HG03108 (cell line): ENCODE measurements around the gene UGGT1.

Source experiments
- ATAC-seq: cut with Tn5 transposase; IDR thresholded peaks from one replicate; pipeline ENCODE4 v1.9.1; 2021; ENCODE audit warnings: moderate library complexity; ENCODE audit not compliant: unreplicated experiment

The UGGT1 gene, protein sequence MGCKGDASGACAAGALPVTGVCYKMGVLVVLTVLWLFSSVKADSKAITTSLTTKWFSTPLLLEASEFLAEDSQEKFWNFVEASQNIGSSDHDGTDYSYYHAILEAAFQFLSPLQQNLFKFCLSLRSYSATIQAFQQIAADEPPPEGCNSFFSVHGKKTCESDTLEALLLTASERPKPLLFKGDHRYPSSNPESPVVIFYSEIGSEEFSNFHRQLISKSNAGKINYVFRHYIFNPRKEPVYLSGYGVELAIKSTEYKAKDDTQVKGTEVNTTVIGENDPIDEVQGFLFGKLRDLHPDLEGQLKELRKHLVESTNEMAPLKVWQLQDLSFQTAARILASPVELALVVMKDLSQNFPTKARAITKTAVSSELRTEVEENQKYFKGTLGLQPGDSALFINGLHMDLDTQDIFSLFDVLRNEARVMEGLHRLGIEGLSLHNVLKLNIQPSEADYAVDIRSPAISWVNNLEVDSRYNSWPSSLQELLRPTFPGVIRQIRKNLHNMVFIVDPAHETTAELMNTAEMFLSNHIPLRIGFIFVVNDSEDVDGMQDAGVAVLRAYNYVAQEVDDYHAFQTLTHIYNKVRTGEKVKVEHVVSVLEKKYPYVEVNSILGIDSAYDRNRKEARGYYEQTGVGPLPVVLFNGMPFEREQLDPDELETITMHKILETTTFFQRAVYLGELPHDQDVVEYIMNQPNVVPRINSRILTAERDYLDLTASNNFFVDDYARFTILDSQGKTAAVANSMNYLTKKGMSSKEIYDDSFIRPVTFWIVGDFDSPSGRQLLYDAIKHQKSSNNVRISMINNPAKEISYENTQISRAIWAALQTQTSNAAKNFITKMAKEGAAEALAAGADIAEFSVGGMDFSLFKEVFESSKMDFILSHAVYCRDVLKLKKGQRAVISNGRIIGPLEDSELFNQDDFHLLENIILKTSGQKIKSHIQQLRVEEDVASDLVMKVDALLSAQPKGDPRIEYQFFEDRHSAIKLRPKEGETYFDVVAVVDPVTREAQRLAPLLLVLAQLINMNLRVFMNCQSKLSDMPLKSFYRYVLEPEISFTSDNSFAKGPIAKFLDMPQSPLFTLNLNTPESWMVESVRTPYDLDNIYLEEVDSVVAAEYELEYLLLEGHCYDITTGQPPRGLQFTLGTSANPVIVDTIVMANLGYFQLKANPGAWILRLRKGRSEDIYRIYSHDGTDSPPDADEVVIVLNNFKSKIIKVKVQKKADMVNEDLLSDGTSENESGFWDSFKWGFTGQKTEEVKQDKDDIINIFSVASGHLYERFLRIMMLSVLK (N-terminal part only)

DNA sequence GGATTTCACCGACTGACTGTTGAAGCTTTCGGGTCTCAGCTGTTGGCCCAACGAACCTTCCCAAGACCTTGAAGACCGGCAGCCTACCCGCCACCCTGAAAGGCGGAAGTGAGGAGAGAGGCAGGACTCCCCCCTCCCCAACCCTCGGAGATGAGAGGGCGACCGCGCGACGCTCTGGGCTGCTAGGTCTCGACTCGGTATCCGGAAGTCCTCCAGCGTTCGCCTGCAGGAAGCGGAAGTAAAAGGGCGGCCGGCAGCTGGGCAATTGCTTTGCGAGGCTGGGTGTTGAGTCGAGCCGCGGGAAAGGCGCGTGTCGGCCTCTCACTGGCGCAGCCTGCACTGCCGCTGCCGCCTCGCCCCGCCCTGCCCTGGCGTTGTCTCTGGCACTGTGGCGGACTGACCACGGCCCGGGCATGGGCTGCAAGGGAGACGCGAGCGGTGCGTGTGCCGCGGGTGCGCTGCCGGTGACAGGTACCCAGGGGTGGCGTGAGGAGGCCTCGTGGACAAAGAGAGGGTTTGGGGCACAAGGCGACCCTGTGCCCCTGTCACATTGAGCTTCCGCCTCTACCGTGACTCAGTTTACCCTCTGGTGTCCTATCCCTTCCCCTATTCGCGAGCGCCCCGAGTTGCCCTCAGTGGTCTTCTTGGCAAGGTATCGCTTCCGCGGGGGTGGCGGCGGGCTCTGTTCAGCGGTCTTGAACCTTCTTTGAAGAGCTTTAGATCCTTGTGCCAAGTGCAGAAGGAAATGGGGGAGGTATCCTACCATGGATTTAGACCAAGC is at the start of gene UGGT1:
Gene UGGT1, plus strand, starts transcription at position 256 of the 781 bp plus-strand sequence. Its CDS starts 158 bp downstream, at position 414.
- ATAC-seq, result peak; percentile 99

DNA sequence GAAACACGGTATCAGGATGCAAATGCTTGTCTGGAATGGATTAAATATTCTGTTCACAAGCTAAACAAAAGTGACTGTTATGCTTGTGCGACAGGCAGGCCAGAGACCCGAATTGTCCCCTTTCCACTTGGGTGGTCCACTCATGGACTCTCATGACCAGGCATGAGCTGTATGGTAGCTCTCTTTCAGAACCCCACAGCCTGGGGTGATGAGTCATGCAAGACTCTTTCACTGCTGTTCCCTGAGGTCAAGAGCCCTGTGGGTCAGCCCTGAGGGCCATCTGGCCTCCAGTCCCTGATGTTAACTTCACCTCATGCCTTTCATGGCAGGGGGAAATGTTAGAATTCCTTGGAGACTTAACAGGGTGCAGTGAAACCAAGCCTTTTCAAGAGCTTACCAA is 49.4 kb upstream of the UGGT1 start:
- ATAC-seq, result no peak

DNA sequence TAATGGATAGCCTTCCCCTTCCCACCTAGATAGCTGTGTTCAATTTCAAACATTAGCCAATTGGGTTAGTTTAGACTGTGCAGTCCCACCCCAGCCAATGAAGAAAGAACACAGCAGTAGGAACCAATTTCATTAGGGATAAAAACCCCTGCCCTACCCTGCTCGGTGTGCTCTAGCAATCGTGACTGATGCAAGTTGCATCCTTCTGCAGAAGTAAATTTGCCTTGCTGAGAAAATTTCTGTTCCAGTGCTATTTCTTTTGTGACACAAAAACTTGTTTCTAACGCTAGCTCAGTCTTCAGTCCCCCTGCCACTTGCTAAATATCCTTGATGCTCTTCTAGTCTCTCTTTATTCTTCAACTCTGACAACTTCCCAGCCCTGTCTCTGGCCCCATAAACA is 48.0 kb upstream of the UGGT1 start:
- no peak for ATAC-seq

DNA sequence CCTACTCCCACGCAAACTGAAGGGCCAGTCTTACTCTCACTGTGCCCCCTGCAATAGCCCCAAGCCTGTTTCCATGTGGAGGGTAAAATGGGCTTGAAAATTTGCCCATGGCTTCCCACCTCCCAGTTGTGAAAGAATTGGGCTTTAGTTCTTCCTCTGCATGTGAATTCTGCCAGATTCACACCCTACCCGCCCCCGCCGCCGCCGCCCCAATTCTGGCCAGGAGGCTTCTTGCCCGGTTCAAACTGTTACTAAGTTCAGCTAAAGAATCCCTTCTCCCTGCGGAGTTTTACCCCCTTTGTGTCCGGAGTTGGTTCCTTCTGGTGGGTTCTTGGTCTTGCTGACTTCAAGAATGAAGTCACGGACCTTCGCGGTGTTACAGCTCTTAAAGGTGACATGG is 37.7 kb upstream of the UGGT1 start:
- no peak for ATAC-seq

DNA sequence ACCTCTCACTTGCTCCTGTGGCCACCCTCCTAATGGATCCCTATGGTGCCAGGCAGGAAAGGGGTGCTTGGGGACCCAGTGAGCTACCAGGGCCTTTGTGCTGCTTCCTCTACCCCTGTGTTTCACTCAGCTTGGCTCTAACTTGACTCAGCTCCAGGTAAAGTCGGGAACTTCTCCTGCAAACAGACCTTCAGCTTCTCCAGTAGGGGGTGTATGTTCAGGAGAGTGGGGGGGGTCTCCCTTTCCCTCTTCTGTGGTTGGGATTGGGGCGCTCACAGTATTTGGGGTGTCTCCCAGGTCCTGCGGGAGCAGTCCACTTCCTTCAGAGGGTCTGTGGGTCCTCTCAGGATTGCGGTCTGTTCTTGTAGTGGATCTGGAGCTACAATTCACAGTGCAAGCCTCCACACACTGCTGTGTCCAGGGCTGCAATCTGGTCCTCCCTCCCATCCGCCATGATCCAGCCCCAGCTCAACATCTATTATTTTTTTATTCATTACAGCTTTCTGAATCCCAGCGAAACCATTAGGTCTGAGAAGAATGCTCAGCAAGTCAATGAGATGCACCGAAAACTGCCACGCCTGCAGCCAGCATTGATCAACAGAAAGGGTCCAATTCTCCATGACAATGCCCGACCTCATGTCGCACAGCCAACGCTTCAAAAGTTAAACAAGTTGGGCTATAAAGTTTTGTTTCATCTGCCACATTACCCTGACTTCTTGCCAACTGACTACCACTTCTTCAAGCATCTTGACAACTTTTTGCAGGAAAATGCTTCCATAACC is 36.7 kb upstream of the UGGT1 start:
- ATAC-seq, result no peak

DNA sequence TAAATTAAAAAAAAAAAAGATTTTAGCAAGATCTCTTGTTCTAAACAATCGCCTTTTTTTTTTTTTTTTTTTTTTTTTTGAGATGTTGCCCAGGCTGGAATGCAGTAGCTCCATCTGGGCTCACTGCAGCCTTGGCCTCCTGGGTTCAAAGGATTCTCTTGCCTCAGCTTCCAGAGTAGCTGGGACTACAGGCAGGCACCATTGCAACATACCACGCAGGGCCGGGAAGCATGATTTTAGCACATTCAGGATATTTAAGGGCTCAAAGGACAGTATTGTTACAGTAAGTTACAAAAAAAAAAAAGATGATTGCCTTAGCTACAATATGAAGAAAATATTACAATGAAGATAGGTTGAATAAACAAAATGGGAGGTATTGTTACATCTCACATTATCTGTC is 33.7 kb upstream of the UGGT1 start:
- ATAC-seq, result no peak

DNA sequence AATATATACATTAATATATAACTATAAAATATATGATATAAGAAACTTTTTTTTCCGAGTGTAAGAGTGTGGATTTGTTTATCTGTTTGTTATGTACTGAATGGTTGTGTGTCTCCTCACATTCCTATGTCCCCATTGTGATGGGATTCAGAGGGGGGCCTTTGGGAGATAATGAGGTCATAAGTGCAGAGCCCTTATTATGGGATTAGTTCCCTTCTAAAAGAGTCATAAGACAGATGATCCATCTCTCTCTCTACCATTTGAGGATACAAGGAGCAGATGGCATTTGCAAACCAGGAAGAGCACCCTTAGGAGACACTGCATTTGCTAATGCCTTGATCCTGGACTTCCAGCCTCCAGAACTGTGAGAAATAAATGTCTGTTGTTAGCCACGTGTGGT is 32.9 kb upstream of the UGGT1 start:
- no peak for ATAC-seq

DNA sequence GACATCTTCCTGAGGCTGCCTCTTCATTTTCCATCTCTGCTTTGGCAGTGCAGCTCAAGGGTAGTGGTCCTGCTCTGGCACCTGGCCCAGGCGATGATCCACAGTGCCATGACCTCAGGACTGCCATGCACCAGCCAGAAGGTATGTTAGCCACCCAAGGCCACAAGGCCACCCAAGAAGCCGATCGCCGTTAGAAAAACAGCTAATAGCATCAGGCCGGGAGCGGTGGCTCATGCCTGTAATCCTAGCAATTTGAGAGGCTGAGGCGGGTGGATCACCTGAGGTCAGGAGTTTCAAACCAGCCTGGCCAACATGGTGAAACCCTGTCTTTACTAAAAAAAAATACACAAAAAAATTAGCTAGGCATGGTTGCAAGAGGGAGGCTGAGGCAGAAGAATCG is 28.4 kb upstream of the UGGT1 start:
- ATAC-seq, result no peak

DNA sequence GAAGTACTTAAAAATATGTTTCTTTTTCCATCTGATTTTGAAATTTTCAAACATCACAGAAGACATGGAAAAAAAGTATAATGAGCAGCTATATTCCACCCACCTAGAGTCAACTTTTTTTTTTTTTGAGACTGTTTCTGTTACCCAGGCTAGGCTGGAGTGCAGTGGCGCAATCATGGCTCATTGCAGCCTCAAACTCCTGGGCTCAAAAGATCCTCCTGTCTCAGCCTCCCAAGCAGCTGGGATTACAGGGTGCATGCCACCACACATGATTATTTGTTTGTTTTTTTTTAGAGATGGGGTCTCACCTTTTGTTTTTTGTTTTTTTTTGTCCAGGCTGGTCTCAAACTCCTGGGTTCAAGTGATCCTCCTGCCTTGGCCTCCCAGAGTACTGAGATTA is 26.6 kb upstream of the UGGT1 start:
- no peak for ATAC-seq

DNA sequence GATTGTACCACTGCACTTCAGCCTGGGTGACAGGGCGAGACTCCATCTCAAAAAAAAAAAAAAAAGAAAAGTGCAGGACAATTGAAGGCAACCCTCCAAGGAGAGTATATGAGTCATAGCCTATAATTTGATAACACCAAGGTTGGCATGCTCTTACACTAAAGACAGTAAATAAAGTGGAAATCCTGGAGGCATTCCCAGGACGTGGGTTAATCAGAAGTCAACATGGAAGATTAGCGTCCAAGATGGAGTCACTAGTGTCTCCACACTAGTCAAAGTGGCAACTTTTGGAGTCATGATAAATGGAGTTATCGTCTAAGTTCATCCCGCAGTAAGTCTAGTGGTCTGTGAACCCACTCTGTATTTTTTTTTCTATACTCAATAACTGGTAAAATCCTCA is 21.2 kb upstream of the UGGT1 start:
- no peak for ATAC-seq

DNA sequence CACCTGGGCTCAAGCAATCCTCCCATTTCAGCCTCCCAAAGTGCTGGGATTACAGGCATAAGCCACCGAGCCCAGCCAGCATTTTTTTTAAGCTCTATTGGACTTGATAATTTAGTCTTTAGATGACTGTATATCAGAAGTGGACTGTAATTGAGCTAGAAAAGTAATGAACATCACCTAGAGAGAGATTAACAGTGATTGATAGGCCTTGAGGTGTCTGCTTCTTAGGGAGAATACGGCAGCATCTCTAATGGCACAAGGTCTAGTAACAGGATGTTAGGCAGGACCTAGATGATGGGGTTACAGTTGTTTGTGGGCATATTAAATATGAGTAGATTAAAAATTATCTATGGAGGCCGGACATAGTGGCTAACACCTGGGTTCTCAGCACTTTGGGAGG is 17.7 kb upstream of the UGGT1 start:
- ATAC-seq, result no peak

DNA sequence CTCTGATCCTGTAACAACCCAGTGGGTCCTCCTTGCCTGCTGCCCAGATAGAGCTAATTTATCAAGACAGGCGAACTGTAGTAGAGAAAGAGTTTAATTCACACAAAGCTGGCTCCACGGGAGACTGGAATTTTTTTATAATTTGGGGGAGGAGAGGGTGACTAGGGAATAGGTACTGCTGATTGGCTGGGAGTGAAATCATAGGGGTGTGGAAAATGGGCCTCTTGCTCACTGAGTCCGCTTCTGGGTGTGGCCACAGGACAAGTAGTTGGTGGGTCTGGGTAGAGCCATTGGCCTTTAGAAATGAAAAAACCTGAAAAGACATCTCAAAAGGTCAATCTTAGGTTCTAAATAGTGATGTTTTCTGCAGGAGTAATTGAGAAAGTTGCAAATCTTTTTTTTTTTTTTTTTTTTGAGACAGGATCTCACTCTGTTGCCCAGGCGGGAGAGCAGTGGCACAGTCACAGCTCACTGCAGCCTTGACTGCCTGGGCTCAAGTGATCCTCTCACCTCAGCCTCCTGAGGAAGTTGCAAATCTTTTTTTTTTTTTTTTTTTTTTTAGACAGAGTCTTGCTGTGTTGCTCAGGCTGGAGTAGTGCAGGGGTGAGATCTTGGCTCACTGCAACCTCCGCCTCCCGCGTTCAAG is 14.4 kb upstream of the UGGT1 start:
- ATAC-seq, result no peak

DNA sequence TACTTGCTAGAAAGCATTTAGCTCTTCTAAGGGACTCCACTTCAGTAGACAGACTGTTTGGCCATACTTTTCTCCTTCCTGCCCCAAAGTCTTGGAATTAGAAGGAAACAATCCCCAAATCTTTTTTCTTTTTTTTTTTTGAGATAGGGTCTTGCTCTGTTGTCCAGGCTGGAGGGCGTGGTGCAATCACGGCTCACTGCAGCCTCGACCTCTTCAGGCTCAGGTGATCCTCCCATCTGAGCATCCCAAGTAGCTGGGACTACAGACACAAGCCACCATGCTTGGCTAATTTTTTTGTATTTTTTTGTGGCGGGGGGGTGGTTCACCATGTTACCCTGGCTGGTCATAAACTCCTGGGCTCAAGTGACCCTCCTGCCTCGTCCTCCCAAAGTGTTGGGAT is 6.2 kb upstream of the UGGT1 start:
- no peak for ATAC-seq

DNA sequence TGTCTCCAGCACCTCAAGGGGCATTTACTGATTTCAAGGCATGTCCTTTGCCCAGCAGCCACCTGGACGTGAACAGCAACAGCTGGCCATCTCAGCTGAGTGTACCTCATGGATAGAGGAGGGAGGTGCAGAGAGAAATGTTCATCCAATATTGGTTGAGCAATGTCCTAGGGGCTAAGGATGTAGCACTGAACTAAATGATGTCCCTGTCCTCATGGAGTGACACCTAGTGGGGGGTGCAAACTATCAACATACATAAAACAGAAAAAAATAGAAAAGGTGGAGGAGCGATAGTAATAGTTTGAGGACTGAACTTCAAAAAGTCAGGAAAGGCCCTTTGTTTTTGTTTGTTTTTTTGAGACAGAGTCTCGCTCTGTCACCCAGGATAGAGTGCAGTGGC is 4.8 kb upstream of the UGGT1 start:
- ATAC-seq, result no peak

DNA sequence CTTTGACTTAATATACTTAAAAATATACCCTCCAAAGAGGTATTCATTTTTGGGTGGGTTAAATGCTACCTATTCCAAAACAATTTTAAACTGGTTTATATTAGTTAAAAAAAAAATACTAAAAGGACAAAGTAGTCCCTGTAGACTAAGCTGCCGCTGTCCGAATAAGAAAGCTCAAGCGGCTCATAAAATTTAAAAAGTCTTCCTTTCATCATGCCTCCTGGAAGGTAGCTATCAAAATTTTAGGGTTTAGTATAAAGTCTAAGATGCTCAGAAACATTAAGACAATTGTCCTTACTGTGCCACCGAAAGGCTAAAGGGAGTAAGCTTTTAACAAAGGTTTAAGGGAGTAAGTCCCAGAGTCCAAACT is 440 bp upstream of the UGGT1 start:
- ATAC-seq, result no peak

DNA sequence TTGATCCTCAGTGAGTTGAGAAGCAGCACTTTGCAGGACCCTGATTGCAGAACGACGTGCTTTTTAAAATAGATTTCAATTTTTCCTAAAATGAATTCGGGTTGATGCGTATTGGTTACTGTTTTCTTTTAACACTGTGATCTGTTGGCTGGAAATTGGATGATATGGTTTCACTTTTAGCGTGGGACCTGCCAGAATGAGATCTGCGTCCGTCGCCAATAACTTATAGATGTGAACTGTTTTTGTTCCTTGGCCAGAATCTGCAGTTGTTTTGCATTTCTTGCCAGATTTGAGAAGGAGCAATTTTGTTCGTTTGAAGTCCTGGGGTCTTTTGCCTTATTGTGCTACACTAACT is 703 bp downstream of the UGGT1 start:
- no peak for ATAC-seq

DNA sequence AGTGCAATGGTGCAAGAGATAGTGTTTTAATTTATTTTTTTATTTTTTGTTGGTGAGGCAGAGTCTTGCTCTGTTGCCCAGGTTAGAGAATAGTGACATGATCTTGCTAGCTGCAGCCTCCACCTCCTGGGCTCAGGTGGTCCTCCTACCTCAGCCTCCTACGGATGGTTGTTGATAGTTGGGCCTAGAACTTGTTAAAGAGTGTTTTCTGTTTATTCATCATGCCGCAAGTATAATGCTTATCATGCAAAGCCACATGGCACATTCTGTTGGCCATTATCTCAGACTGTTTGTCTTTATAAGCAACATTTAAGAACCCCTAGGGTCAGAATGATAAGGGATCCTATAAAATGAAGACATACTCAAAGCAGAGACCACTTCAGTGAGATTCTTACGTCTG is 1.7 kb downstream of the UGGT1 start:
- no peak for ATAC-seq

DNA sequence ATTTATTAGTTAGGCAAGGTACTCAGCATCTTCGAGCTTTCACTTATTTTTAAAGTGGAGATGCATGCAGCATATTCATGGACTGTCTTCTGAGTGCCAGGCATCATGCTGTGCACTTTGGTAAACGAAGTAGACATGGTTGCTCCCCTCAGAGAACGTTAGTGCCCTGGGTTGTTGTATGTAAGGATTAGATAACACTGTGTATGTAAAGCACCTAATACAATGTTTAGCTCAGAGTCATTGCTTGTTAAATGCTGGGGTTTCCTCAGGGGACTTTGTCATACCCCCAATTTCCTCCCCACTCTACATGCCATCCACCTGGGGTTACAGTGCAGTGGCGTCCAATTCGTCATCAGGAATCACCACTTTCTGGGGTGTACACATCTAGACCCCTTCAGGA is 2.8 kb downstream of the UGGT1 start:
- ATAC-seq, result no peak

DNA sequence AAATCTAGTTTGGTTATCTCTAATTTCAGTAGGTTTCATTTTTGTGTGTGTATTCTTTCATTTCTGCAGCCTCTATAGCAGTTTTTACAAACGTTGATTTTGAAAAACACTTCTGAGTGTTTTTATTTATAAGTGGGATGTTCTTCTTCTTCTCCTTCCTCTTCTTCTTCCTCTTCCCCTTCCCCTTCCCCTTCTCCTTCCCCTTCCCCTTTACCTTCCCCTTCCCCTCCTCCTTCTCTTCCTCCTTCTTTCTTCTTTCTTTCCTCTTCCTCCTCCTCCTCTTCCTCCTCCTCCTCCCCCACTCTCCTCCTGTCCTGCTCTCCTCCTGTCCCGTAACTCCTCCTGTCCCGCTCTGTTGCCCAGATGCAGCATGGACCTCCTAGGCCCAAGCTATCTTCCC is 4.2 kb downstream of the UGGT1 start:
- ATAC-seq, result no peak

DNA sequence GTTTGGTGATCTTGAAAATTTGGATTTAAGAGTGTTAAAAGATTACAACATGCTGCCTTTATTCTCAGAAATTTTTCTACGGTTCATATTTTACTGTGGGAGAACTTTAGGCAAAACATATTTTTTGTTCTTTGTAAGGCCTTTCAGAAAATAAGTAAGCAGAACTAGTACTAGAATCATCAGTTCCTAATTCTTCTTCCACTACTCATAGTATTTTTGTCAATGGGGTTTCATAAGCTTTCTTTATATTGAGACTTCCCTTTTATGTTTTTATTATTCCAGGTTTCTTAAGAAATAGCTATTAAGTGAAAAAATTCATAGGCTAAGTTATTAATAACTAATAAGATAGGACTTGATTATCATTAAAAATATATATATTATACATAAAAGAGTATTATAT is 12.4 kb downstream of the UGGT1 start:
- ATAC-seq, result no peak
